ENCODE results near the gene JPH2.
A peak's percentile ranks its signal among the peaks of the same experiment; 100 is the strongest.

Gene JPH2

DNA sequence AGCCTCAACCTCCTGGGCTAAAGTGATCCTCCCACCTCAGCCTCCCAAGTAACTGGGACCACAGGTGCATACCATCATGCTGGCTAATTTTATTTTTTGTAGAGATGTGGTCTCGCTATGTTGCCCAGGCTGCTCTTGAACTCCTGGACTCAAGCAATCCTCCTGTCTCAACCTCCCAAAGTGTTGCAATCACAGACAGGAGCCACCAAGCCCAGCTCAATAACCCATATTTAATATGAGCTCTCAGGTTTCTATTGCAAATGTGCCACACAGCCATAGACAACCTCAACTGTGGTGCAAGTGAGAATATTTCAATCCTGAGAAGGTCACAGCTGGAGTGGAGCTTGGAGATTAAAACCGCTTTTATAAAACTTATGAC is 14.4 kb downstream of the JPH2 start:
- H3K36me3 ChIP-seq = peaks cover 8 to 9% (median 9%) of the 10 kb centered on the region in 3 donors
- no peak for DNase-seq
- TF ChIP-seq, protein P1, sequence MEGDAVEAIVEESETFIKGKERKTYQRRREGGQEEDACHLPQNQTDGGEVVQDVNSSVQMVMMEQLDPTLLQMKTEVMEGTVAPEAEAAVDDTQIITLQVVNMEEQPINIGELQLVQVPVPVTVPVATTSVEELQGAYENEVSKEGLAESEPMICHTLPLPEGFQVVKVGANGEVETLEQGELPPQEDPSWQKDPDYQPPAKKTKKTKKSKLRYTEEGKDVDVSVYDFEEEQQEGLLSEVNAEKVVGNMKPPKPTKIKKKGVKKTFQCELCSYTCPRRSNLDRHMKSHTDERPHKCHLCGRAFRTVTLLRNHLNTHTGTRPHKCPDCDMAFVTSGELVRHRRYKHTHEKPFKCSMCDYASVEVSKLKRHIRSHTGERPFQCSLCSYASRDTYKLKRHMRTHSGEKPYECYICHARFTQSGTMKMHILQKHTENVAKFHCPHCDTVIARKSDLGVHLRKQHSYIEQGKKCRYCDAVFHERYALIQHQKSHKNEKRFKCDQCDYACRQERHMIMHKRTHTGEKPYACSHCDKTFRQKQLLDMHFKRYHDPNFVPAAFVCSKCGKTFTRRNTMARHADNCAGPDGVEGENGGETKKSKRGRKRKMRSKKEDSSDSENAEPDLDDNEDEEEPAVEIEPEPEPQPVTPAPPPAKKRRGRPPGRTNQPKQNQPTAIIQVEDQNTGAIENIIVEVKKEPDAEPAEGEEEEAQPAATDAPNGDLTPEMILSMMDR (IDR thresholded peaks at IDR 0.05) = no peak
- H3K27ac ChIP-seq = peak overlapping the region; percentile 70 to 95
- H3K27me3 ChIP-seq = no peaks in the 10 kb centered on the region
- intact Hi-C loops (cut with DNase I; ENCODE audit: low total_unique reads) = no loop called here
- H3K4me3 ChIP-seq = no peak overlapping the region
- peaks cover 0 to 100% (median 59%) of the 10 kb centered on the region in 4 donors for H3K4me1 ChIP-seq
- H3K9me3 ChIP-seq = no peaks in the 10 kb centered on the region

DNA sequence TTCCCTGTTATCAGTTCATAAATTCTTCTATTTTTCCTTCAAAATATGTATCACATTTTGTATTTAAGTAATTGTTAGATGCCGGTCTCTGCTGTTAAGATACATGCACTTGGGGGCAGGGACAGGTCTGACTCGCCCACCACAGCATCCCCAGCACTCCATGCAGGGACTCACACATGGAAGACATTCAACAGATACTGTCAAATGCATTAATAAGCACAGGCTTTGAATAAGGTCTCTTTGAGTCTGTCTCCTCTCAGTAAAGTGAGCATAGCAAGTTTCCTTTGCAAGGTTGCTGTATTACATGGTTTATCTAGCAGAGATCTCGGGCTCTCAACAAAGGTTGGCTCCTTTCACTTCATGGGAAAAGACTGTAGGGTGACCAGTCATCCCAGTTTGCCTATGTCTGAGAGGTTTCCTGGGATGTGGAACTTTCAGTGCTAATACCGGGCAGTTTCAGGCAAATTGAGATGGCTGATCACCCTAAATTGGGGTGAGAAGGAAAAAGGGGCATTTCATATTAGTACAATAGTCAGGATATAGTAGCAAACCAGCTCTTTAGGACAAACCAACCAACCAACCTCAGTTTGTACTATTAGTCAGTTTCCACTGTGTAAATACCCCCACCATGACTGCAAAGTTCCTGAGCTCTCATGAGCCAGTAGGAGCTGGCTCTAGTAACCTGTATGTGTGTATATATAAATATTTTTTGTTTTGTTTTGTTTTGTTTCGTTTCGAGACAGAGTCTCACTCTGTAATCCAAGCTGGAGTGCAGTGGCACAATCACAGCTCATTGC is 15.0 kb downstream of the JPH2 start:
- Histone ChIP-seq H3K4me1 (peaks cover 0 to 100% (median 60%) of the 10 kb centered on the region in 4 donors), H3K27ac (peak overlapping the region; percentile 70 to 95), H3K4me3 (no peak overlapping the region), H3K9me3 (no peaks in the 10 kb centered on the region), H3K27me3 (no peaks in the 10 kb centered on the region), H3K36me3 (peaks cover 8 to 9% (median 9%) of the 10 kb centered on the region in 3 donors)
- TF ChIP-seq, protein P1 (IDR thresholded peaks at IDR 0.05) = no peak
- no peak for DNase-seq
- intact Hi-C loops (cut with DNase I; ENCODE audit: low total_unique reads) = no loop called here

DNA sequence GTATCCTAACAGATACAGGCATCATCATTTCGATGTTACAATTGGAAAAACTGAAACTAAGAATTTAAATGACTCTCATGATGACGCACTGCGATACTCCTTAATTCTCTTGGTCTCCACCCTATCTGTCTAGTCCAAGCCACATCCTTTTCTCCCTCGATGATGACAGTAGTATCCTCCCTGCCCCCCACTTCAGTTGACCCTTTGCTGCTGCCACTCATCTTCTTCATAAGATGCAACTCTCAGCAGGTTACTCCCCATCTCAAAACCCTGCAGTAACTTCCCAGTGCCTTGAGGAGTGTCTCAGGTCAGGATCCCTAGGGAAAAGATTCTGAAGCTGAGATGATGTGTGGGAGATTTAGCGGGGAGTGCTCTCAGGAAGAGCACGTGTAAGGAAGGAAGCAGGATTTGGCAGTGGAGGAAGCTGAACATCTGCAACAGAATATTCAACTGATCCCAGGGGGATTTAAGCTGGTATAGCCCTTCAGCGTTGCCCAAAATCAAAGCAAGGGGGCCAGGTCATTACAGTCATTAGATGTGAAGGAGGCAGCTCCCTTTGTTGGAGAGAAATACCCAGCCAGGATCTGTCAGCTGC is 16.1 kb downstream of the JPH2 start:
- no peak for DNase-seq
- Histone ChIP-seq H3K4me3 (no peak overlapping the region), H3K4me1 (peaks cover 0 to 98% (median 59%) of the 10 kb centered on the region in 4 donors), H3K27ac (peak overlapping the region; percentile 70 to 95), H3K9me3 (no peaks in the 10 kb centered on the region), H3K27me3 (no peaks in the 10 kb centered on the region), H3K36me3 (peaks cover 8 to 9% (median 9%) of the 10 kb centered on the region in 3 donors)
- TF ChIP-seq, protein P1 (IDR thresholded peaks at IDR 0.05) = no peak
- intact Hi-C loops (cut with DNase I; ENCODE audit: low total_unique reads) = no loop called here

DNA sequence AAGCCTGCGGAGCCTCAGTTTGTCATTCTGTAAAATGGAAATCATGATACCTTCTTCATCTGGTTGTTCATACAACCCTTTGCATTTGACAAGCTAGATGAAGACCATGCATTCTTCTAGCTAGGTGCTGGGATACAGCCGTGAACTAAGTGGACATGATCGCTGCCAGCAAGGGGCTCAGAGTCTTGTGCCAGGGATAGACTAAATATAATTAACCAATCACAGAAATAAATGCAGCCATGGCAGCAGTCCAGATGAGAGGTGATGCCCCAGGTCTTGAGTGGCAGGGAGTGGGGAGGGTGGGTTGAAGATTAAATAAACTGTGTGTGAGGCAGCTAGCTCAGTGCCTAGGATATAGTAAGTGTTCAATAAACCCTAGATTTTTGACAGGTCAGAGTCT is 19.3 kb downstream of the JPH2 start:
- TF ChIP-seq, protein P1 (IDR thresholded peaks at IDR 0.05) = no peak

DNA sequence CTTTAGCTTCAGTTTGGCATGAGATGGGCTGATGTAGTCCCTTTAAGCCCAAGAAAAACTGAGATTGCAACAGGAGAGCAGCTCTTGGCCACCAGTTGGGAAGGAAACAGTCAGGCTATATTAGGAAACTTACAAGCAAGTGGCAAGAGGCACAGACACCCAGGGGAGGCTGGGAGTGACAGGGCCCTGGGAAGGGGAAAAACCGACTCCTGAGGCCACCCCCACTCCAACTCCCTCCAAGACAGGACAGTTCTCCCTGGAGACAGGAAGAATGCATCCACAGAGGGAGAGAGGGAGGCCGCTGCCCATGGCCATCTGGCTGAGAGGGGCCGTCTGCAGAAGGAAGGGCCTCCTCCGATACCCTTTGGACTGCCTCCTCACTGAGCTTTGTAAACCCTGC is 20.5 kb downstream of the JPH2 start:
- Histone ChIP-seq H3K36me3 (no peaks in the 10 kb centered on the region), H3K4me3 (peak overlapping the region; percentile 29 to 36), H3K27ac (peak overlapping the region; percentile 67 to 95), H3K9me3 (no peaks in the 10 kb centered on the region), H3K4me1 (peaks cover 0 to 93% (median 49%) of the 10 kb centered on the region in 4 donors), H3K27me3 (no peaks in the 10 kb centered on the region)
- TF ChIP-seq, protein P1 (IDR thresholded peaks at IDR 0.05) = no peak
- peak; percentile 67 to 92 for DNase-seq
- intact Hi-C loops (cut with DNase I; ENCODE audit: low total_unique reads) = no loop called here

More for the DNA sequence above, 19.3 kb downstream of the JPH2 start:
- no peak overlapping the region for H3K4me3 ChIP-seq
- no peaks in the 10 kb centered on the region for H3K27me3 ChIP-seq
- peaks cover 0 to 97% (median 56%) of the 10 kb centered on the region in 4 donors for H3K4me1 ChIP-seq
- intact Hi-C loops (cut with DNase I; ENCODE audit: low total_unique reads) = no loop called here
- H3K9me3 ChIP-seq = no peaks in the 10 kb centered on the region
- DNase-seq = no peak
- no peaks in the 10 kb centered on the region for H3K36me3 ChIP-seq
- peak overlapping the region; percentile 67 to 95 for H3K27ac ChIP-seq

Data from tibial artery (tissue), 4 donors.